Suprapubic skin (tissue), 4 donors: ENCODE measurements around the gene ACTBL2.

ENCODE experiments used
- CTCF ChIP-seq, 2 donors: fragments of 200-600 bp in 1 of 2; fragments of 450-650 bp in 1 of 2; sonication (generic) in 1 of 2; IDR thresholded peaks; one replicate each; pipeline ENCODE4 v1.5.1; 2016 to 2019; ENCODE audit warnings: antibody characterized with exemption in 2 of 2, mild to moderate bottlenecking in 1 of 2, moderate library complexity in 1 of 2
- POLR2A ChIP-seq, 2 donors: fragments of 450-650 bp; IDR thresholded peaks; one replicate each; pipeline ENCODE4 v1.6.1; 2017; ENCODE audit warnings: antibody characterized with exemption in 2 of 2, mild to moderate bottlenecking in 2 of 2, moderate library complexity in 2 of 2
- POLR2AphosphoS5 ChIP-seq, 3 donors: sonication (generic); formaldehyde crosslinking; IDR thresholded peaks; one replicate each; pipeline ENCODE4 v1.6.1; 2017; ENCODE audit warnings: antibody characterized with exemption in 3 of 3

GRCh38 chr5:57454896-57455295 lies 27.7 kb downstream of the ACTBL2 start:
- TF ChIP-seq POLR2AphosphoS5 (IDR thresholded peaks at IDR 0.05) = no peak
- no peak for TF ChIP-seq CTCF (IDR thresholded peaks at IDR 0.05)
- no peak for TF ChIP-seq POLR2A (IDR thresholded peaks at IDR 0.05)
